Osteoblast (primary cell): ENCODE results near the gene CTAG1B. TPM values are rescaled to one million over a fixed set of nuclear protein-coding genes. Genes with fewer than 3 reads are reported as not detected.
"Not testable (repeated sequence)": the region's sequence is repeated elsewhere in the genome, so short reads cannot be mapped to it uniquely, and the experiment has no call there.

Experiments
- DNase-seq: peaks from one replicate; pipeline ENCODE4 v3.0.0; 2011; ENCODE audit warnings: low spot score, mixed read lengths; ENCODE audit not compliant: insufficient read length; ENCODE audit errors: missing footprints
- H2AFZ ChIP-seq: 2 replicates; pipeline ENCODE4 v1.6.0; 2011; ENCODE audit warnings: mild to moderate bottlenecking, low read length
- H3K27ac ChIP-seq: 2 replicates; pipeline ENCODE4 v1.5.1; 2011; ENCODE audit warnings: mild to moderate bottlenecking, low read depth, low read length, moderate library complexity
- H3K27me3 ChIP-seq: 2 replicates; pipeline ENCODE4 v1.6.0; 2012; ENCODE audit warnings: mild to moderate bottlenecking, control low read depth, inconsistent platforms, low read length, moderate library complexity; ENCODE audit not compliant: insufficient read depth
- H3K36me3 ChIP-seq: 2 replicates; pipeline ENCODE4 v1.5.1; 2011; ENCODE audit warnings: mild to moderate bottlenecking, low read length, control low read depth, moderate library complexity; ENCODE audit not compliant: insufficient read depth
- H3K4me1 ChIP-seq: 2 replicates; pipeline ENCODE4 v1.5.1; 2011; ENCODE audit warnings: mild to moderate bottlenecking, low read length, control low read depth, moderate library complexity; ENCODE audit not compliant: insufficient read depth
- H3K4me2 ChIP-seq: 2 replicates; pipeline ENCODE4 v1.6.0; 2011; ENCODE audit warnings: mild to moderate bottlenecking, low read length; ENCODE audit not compliant: insufficient read depth
- H3K4me3 ChIP-seq: fragments of 200-600 bp; sonication (generic); 3 replicates; pipeline ENCODE4 v1.5.1; 2012; ENCODE audit warnings: mild to moderate bottlenecking, low read length, inconsistent platforms; ENCODE audit not compliant: insufficient read depth
- H3K79me2 ChIP-seq: 2 replicates; pipeline ENCODE4 v1.6.0; 2012; ENCODE audit warnings: mild to moderate bottlenecking, low read length, control low read depth, inconsistent platforms; ENCODE audit not compliant: insufficient read depth
- H3K9me3 ChIP-seq: 2 replicates; pipeline ENCODE4 v1.5.1; 2011; ENCODE audit warnings: low read depth, low read length, control low read depth
- H4K20me1 ChIP-seq: 2 replicates; pipeline ENCODE4 v1.6.0; 2012; ENCODE audit warnings: mild to moderate bottlenecking, low read length, control low read depth; ENCODE audit not compliant: insufficient read depth
- CTCF ChIP-seq: IDR thresholded peaks from 2 replicates; pipeline ENCODE4 v1.5.1; 2011; ENCODE audit warnings: mild to moderate bottlenecking, low read depth, low read length, moderate library complexity; ENCODE audit errors: extremely low read depth
- total RNA-seq: library from RNA; depleted of rRNA; stranded (reverse); fragments of >200 nt; gene quantifications from 2 replicates; pipeline ENCODE4 v1.2.3, GENCODE V29; 2012

The CTAG1B gene
- total RNA-seq, 1 donor = not detected

- Histone ChIP-seq H3K4me1 (no peaks in the 10 kb centered on the region), H3K36me3 (no peaks in the 10 kb centered on the region), H4K20me1 (no peaks in the 10 kb centered on the region), H3K79me2 (no peaks in the 10 kb centered on the region), H3K27me3 (no peaks in the 10 kb centered on the region), H2AFZ (no peak overlapping the region), H3K4me2 (no peak overlapping the region), H3K27ac (no peak overlapping the region), H3K4me3 (no peak overlapping the region), H3K9me3 (no peaks in the 10 kb centered on the region)
- DNase-seq = no peak
- no peak for TF ChIP-seq CTCF
Observed at GRCh38 chrX:154655346-154655745, 36.3 kb upstream of the CTAG1B start.

- no peaks in the 10 kb centered on the region for H3K9me3 ChIP-seq
- no peaks in the 10 kb centered on the region for H3K27me3 ChIP-seq
- H3K4me2 ChIP-seq = no peak overlapping the region
- H3K79me2 ChIP-seq = no peaks in the 10 kb centered on the region
- DNase-seq = peak; percentile 52
- no peak overlapping the region for H3K27ac ChIP-seq
- H2AFZ ChIP-seq = no peak overlapping the region
- TF ChIP-seq CTCF = no peak
- H3K4me1 ChIP-seq = no peaks in the 10 kb centered on the region
- no peaks in the 10 kb centered on the region for H4K20me1 ChIP-seq
- no peak overlapping the region for H3K4me3 ChIP-seq
- H3K36me3 ChIP-seq = no peaks in the 10 kb centered on the region
Observed at GRCh38 chrX:154654925-154655324, 35.8 kb upstream of the CTAG1B start.

GRCh38 chrX:154654372-154654771 is 35.3 kb upstream of the CTAG1B start:
- H3K9me3 ChIP-seq = no peaks in the 10 kb centered on the region
- no peak overlapping the region for H3K27ac ChIP-seq
- peak; percentile 81 for DNase-seq
- no peaks in the 10 kb centered on the region for H3K79me2 ChIP-seq
- H3K36me3 ChIP-seq = no peaks in the 10 kb centered on the region
- no peak overlapping the region for H2AFZ ChIP-seq
- no peak overlapping the region for H3K4me2 ChIP-seq
- H3K4me1 ChIP-seq = no peaks in the 10 kb centered on the region
- no peaks in the 10 kb centered on the region for H3K27me3 ChIP-seq
- TF ChIP-seq CTCF = no peak
- no peaks in the 10 kb centered on the region for H4K20me1 ChIP-seq
- no peak overlapping the region for H3K4me3 ChIP-seq

GRCh38 chrX:154653413-154653812 is 34.3 kb upstream of the CTAG1B start, which contains the start of gene CTAG2:
TSS of gene CTAG2 (minus strand) at chrX:154653579. CDS start at chrX:154653515, 64 bp downstream.
- H3K79me2 ChIP-seq, H2AFZ ChIP-seq, H3K27ac ChIP-seq, H3K4me3 ChIP-seq, H3K36me3 ChIP-seq, DNase-seq, H3K4me1 ChIP-seq, H3K9me3 ChIP-seq, H3K4me2 ChIP-seq, H4K20me1 ChIP-seq, H3K27me3 ChIP-seq: not testable (repeated sequence)
